A549 treated with GW870086 at 1 μM for 4 hours (cell line): ENCODE results near the gene ING4. TPM values are rescaled to one million over a fixed set of nuclear protein-coding genes. Genes with fewer than 3 reads are reported as not detected.

Experiments used
- total RNA-seq: library from RNA; stranded (reverse); fragments of 200-300 nt; extraction: Qiagen RNA extraction; gene quantifications from 5 replicates; pipeline ENCODE4 v1.2.3, GENCODE V29; 2022; ENCODE audit warnings: low read depth

The ING4 gene
- 11.2 to 16.5 TPM (median 14.6 TPM) in 5 replicates for total RNA-seq

DNA sequence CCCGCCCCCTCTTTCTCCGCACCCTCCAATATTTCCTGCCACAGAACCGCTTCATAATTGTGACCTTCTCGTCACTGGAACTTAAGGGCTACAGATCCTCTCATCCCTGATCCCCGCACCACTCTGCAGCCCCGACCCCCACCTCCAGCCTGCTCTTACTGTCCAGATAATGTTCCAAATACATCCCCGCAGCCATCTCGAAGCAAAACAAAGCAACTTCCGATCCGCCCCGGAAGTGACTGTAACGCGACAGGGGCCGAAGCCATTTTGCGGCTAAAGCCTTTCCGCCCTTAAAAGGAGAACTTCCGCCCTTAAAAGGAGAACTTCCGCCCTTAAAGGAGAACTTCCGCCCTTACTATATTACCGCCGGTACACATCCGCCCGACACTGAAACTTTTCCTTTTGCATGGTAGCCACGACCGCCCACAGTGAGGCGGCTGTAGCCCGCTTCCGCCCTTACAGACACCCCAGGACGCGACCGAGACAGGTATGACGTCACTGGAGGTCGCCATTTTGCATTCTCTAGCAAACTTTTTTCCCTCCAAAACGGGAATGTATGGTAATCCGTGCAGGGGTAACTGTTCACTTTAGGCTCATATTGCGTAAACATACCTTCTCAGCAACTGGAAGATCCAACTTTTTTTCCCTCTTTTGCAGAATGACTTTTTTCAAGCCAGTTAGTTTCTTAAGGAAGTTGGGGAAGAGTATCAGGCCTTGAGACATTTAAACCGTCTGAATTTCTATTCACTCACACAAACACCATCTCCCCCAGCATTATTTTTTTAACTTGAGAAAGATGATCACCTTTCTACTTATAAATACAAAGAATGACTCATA is at the start of gene ING4:
ING4 (minus strand) TSS at position 214 of the 837 bp plus-strand sequence; CDS start at position 196, 18 bp downstream.

DNA sequence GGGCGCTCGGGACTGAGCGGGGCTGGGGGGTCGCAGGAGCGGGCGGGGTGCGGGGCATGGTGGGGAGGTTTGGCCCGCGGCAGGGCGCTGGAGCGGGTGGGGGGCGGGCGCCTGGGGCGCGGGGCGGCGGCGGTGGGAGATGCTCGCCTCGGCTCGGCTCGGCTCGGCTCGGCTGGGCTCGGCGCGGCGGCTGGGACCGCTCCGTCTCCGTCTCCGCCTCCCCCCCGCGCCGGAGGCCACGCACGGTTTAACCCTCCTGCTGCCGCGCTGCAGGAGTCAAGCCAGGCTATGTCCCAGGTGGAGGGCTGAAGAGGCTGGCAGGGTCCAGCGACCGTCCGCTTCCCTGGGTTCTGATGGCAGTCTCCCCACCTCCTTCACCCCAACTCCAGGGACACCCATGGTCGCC is 37.7 kb upstream of the ING4 start, which contains the start of gene PIANP:
PIANP (minus strand) TSS at position 170 of the 406 bp plus-strand sequence. CDS start 2,754 bp downstream, outside the sequence.

DNA sequence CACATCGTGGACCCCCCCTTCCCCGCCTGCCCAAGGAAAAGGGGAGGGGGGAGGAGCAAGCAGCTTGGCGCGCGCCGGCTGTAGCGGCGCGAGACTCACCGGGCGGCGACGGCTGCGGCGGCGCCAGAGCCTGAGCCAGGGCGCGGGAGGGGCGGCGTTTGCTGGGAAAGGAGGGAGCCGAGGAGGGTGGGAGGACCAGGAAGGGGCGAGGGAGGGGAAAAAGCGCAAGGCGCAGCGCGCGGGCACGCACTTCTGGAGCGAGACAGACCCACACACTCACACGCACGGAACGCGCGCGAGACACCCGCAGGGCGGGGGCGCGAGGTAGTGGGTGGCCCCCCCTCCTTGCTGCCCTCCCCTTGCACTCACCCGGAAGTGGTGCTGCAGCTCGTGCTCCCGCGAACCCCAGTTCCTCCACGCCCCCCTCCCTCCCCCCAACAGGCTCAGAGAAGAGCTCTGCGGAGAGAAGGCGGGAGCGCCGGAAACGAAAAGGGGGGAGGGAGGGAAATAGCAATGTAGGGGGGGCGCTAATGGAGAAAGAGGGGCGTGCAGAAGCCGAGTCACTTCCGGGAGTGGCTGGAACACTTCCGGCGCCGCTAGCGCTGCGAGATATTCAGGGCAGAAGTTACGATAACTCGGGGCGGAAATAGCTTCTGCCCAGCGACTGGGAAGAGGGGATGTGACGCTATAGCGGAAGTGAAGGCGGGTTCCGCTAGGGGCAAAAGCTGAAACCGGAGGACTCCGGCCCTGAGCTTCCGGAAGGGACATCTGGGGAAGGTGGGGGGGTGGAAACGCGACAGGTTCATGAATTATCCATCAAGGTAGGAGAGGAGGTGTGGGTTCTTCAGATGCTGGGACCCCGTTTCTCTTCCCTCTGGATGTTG is 26.3 kb upstream of the ING4 start, which contains the start of gene ZNF384:
ZNF384 (minus strand) TSS at position 377 of the 884 bp plus-strand sequence. CDS start 9,855 bp downstream, outside the sequence.

DNA sequence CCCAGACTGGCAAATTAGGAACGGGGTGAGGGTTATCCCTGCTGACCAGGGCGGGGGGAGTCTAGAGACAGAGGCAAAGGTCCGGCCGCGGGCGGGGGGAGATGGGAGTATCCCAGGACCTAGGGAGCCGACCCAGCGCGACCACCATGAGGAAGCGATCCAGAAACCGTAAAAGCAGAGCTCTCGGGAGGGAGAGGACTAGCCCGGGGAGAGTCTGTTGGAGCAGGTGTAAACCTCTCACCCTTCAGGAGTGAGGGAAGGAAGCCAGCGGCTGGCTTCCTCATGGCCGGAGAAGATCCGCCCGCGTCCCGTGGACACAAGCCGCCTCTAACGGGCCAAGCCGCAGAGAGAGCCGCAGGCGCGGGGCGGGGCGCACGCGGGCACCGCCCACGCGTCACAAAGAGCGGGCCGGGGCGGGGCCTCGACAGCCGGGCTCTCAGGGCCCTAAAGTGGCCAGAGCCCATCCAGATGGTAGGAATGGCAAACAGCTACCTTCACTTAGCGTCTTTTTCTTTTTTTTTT is 15.8 kb downstream of the ING4 start, which contains the start of gene ACRBP:
ACRBP (minus strand) TSS at position 350 of the 522 bp plus-strand sequence; CDS start at position 284, 66 bp downstream.

DNA sequence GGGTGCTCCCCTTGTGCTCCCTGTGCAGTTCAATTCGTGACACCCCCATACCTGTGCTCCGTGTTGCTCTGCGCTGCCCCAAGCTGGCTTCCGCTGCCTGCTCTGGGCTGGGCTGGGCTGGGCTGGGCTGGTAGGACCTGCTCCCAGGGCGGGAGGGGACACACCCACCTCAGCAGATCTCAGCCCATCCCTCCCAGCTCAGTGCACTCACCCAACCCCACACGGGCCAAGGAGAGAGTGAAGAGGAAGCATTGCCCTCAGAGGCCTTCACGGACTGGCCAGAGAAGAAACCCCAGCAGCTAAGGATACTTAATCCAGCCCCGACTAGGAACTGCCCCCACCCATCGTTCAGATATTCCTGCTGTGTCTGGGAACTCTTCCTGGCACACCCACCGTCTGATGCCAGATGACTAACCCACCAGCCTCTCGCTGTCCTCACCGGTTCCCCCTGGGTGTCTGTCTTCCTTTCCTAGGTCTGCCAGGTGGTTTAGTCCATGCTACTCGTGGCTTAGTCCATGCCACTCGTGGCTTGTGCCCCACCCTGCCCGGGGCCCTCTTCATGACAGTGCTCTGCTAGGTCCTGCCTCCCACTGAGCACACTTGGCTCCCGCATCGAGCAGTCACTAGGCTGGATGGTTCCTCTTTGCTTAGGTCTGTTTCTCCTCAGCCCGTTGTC is 26.9 kb downstream of the ING4 start, which contains the start of gene LPAR5:
LPAR5 (minus strand) TSS at position 104 of the 676 bp plus-strand sequence. CDS start 14,711 bp downstream, outside the sequence.

Other genes starting within 250 kb of the ING4 start
- not detected in 5 replicates for gene CD27, start 218.2 kb downstream of the ING4 start, total RNA-seq
- gene TAPBPL, start 211.1 kb downstream of the ING4 start, total RNA-seq = 3.3 to 4.7 TPM (median 3.8 TPM) in 5 replicates
- gene VAMP1, start 192.4 kb downstream of the ING4 start, total RNA-seq = 9.8 to 12.0 TPM (median 11.0 TPM) in 5 replicates
- 293 to 351 TPM (median 319 TPM) in 5 replicates for gene MRPL51, start 169.9 kb downstream of the ING4 start, total RNA-seq
- 49.8 to 66.2 TPM (median 58.4 TPM) in 5 replicates for gene NCAPD2, start 169.0 kb downstream of the ING4 start, total RNA-seq
- gene GAPDH, start 128.6 kb downstream of the ING4 start, total RNA-seq = 6,831 to 9,120 TPM (median 8,658 TPM) in 5 replicates
- 1.9 to 3.4 TPM (median 2.1 TPM) in 5 replicates for gene IFFO1, start 107.1 kb downstream of the ING4 start, total RNA-seq
- 96.4 to 107 TPM (median 104 TPM) in 5 replicates for gene NOP2, start 94.8 kb downstream of the ING4 start, total RNA-seq
- 64.0 to 70.4 TPM (median 64.3 TPM) in 5 replicates for gene CHD4, start 55.7 kb downstream of the ING4 start, total RNA-seq
- gene LPAR5, start 27.2 kb downstream of the ING4 start, total RNA-seq = 0.55 to 0.97 TPM (median 0.65 TPM) in 5 replicates
- gene ACRBP, start 15.7 kb downstream of the ING4 start, total RNA-seq = 0.19 to 0.24 TPM (median 0.19 TPM) in 3 of 5 replicates, not detected in the others
- gene ZNF384, start 26.3 kb upstream of the ING4 start, total RNA-seq = 50.8 to 60.2 TPM (median 56.8 TPM) in 5 replicates
- 0.95 to 1.5 TPM (median 0.97 TPM) in 5 replicates for gene PIANP, start 37.7 kb upstream of the ING4 start, total RNA-seq
- 48.9 to 55.9 TPM (median 52.8 TPM) in 5 replicates for gene COPS7A, start 60.9 kb upstream of the ING4 start, total RNA-seq
- 261 to 319 TPM (median 311 TPM) in 5 replicates for gene MLF2, start 90.0 kb upstream of the ING4 start, total RNA-seq
- 593 to 907 TPM (median 774 TPM) in 5 replicates for gene PTMS, start 103.2 kb upstream of the ING4 start, total RNA-seq
- gene LAG3, start 109.4 kb upstream of the ING4 start, total RNA-seq = 0.94 to 2.1 TPM (median 1.5 TPM) in 5 replicates
- not detected in 5 replicates for gene CD4, start 126.4 kb upstream of the ING4 start, total RNA-seq
- 0.27 to 1.1 TPM (median 0.61 TPM) in 5 replicates for gene GPR162, start 158.7 kb upstream of the ING4 start, total RNA-seq
- gene P3H3, start 165.3 kb upstream of the ING4 start, total RNA-seq = 19.6 to 28.9 TPM (median 27.4 TPM) in 5 replicates
- gene GNB3, start 177.8 kb upstream of the ING4 start, total RNA-seq = 0.96 to 1.9 TPM (median 1.8 TPM) in 5 replicates
- 70.8 to 86.2 TPM (median 80.8 TPM) in 5 replicates for gene CDCA3, start 188.2 kb upstream of the ING4 start, total RNA-seq
- gene USP5, start 189.0 kb upstream of the ING4 start, total RNA-seq = 69.7 to 80.0 TPM (median 72.6 TPM) in 5 replicates
- 1,472 to 1,683 TPM (median 1,669 TPM) in 5 replicates for gene TPI1, start 204.4 kb upstream of the ING4 start, total RNA-seq
- 30.1 to 40.4 TPM (median 37.5 TPM) in 5 replicates for gene SPSB2, start 210.2 kb upstream of the ING4 start, total RNA-seq
- 16.6 to 18.7 TPM (median 17.2 TPM) in 5 replicates for gene LRRC23, start 241.7 kb upstream of the ING4 start, total RNA-seq